Activated naive CD4-positive, alpha-beta T cell treated with anti-CD3 and anti-CD28 coated beads, Interleukin-2, amount 10 ng/mL, durations not matched to agents 7 days and 5 days (primary cell): Measurements from ENCODE around the gene ZNF839.

Source experiments
- CTCF ChIA-PET: fragments of 350-600 bp; sonication (Branson Sonifier 250); formaldehyde crosslinking; loops from one replicate; lab custom pipeline; 2021; ENCODE audit warnings: antibody characterized with exemption; lab: Charles Lee
- DNase-seq: peaks from one replicate; pipeline ENCODE4 v3.0.0-alpha.2; 2020
- H3K27ac Mint-ChIP-seq: one replicate; pipeline ENCODE4 v1.8.0; 2021; ENCODE audit warnings: mild to moderate bottlenecking, moderate library complexity, mixed read lengths
- H3K27me3 Mint-ChIP-seq: one replicate; pipeline ENCODE4 v1.8.0; 2021; ENCODE audit warnings: mild to moderate bottlenecking, mixed read lengths
- H3K36me3 Mint-ChIP-seq: one replicate; pipeline ENCODE4 v1.8.0; 2021; ENCODE audit warnings: mixed read lengths
- H3K4me1 Mint-ChIP-seq: one replicate; pipeline ENCODE4 v1.8.0; 2021; ENCODE audit warnings: mixed read lengths
- H3K4me3 Mint-ChIP-seq: one replicate; pipeline ENCODE4 v1.8.0; 2021; ENCODE audit warnings: mild to moderate bottlenecking, moderate library complexity, mixed read lengths
- H3K9me3 Mint-ChIP-seq: one replicate; pipeline ENCODE4 v1.8.0; 2021; ENCODE audit warnings: mixed read lengths

Gene ZNF839

DNA sequence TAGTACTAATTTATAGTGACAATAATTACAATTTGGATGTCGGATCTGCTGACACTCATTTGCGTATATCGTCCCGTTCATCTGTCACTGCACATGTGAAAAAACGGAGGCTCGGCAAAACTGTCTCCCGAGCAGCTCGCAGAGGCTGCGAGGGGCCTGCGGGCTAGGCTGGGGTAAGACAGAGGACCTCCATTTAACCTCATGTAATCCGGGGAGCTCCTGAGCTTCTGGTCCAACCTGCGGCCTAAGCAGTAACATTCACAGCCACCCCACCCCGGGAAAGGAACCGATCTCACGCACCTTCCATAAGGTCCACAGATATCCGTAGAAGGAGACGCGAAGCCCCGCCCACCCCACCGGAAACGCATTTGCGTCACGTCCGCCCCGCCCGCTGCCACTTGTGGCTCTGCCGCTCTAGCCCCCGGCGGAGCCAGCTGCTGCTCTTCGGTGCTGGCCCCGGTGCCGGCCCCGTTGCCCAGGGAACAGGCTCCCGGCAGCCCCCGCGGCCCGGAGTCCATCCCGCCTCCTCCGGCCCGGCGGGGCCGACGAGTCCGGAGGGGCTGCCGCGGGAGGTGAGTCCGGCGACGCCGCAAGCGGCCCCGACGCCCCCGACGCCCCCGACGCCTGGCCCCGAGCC is 43.1 kb downstream of the ZNF839 start, which contains the start of the genes CINP and TECPR2:
CINP (minus strand) TSS at position 346 of the 637 bp plus-strand sequence; CDS start at position 307, 39 bp downstream.
TECPR2 (plus strand) TSS at position 397 of the 637 bp plus-strand sequence. CDS start 13,781 bp downstream, outside the sequence.
- Mint-ChIP-seq H3K9me3 (no peaks in the 10 kb centered on the region), H3K36me3 (peaks cover 8% of the 10 kb centered on the region), H3K4me3 (no peak within 1 kb of the TSS), H3K27ac (peak within 1 kb of the TSS; percentile 93), H3K4me1 (peaks cover 32% of the 10 kb centered on the region), H3K27me3 (peaks cover 6% of the 10 kb centered on the region)
- CTCF ChIA-PET: interaction anchor here (1.5 kb wide), 1 partner anchor 49 kb away, joined by 3 read pairs; no protein-coding TSS in a partner anchor
- DNase-seq: peak; percentile 99

DNA sequence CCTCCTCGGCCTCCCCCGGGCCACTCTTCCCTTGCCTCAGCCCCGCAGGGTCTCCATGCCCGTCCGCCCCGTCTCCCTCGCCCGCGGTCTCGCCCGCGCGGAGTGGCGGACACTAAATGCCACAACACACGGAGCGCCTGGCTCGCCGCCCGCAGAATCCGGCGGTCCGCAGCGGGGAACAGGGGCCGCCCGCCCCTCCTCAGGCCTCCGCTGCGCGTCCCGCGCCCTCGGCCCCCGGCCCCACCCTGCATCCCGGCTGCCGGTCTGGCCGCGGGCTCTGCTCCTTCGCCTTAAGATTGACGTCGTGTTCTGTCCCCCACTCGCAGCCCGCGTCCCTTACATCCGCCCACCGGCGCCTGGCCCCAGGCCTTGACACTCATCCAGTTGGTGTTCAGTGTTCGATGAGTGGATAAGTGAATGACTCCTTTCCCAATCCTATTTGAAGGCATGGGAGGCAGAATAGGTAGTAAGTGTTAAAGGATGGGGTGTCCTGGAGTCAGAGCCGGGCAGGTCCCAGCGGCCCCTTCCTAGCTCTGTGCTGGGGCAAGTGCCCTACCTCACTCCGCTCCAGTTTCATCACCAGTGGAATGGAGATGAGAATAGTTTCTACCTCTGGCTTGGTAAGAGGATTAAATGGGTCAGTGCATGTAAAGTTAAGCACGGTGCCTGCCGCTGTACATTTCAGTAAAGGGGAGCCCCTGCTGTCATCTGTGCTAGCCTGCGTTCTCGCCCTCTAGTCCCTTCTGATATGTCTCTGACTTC is 43.8 kb downstream of the ZNF839 start:
- CTCF ChIA-PET: interaction anchor here (0.5 to 1.5 kb wide), 2 partner anchors 23 to 49 kb away, joined by 3 to 4 read pairs; no protein-coding TSS in a partner anchor
- H3K36me3 Mint-ChIP-seq: peaks cover 1% of the 10 kb centered on the region
- no peaks in the 10 kb centered on the region for H3K9me3 Mint-ChIP-seq
- no peak overlapping the region for H3K4me3 Mint-ChIP-seq
- peaks cover 6% of the 10 kb centered on the region for H3K27me3 Mint-ChIP-seq
- peak overlapping the region; percentile 58 for H3K27ac Mint-ChIP-seq
- peak; percentile 58 for DNase-seq
- peaks cover 35% of the 10 kb centered on the region for H3K4me1 Mint-ChIP-seq

DNA sequence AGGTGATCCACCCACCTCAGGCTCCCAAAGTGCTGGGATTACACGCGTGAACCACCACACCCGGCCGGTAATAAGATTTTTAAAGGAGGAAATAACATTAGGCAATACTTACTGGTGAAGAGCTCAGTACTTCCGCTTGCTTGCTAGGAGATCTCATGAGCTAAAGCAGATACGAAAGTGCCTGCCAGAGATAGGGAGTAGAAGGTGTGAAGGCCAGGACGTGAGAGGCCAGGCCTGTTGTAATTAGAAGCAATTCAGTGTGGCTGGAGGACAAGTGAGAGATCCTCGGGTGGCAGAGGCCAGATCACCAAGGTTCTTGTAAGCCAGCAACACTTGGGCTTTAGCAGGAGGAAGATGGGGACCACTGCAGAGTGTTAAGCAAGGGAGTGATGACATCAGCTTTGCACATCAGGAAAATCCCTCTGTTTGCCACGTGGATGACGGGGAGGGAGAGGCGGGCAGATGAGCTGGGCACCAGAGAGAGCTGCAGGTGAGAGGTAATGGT is 50.8 kb downstream of the ZNF839 start:
- no peaks in the 10 kb centered on the region for H3K9me3 Mint-ChIP-seq
- peaks cover 22% of the 10 kb centered on the region for H3K4me1 Mint-ChIP-seq
- H3K27ac Mint-ChIP-seq: no peak overlapping the region
- no peak overlapping the region for H3K4me3 Mint-ChIP-seq
- CTCF ChIA-PET: interaction anchor here (0.6 kb wide), 1 partner anchor 54 kb away, joined by 3 read pairs; no protein-coding TSS in a partner anchor
- DNase-seq: no peak
- no peaks in the 10 kb centered on the region for H3K27me3 Mint-ChIP-seq
- H3K36me3 Mint-ChIP-seq: no peaks in the 10 kb centered on the region

DNA sequence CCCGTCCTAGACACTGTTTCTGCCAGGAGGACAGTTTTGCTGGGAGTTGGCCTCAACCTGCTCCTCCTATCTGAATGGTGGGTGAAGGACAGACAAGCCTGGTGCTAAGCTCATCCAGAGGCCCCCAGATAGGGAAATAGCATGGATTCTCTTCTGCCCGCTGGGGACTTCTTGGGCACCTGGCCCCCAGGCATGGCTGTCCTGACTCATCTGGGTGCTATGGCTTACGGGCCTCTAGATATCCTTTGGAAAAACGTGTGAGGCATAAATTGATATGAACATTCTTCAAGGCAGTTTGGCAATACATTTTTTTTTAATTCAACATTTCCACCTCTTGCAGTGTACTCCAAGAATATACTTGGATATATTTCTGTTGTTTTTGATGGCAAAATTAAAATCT is 51.8 kb downstream of the ZNF839 start:
- Mint-ChIP-seq H3K36me3 (no peaks in the 10 kb centered on the region), H3K27ac (no peak overlapping the region), H3K4me1 (peaks cover 25% of the 10 kb centered on the region), H3K4me3 (no peak overlapping the region), H3K27me3 (no peaks in the 10 kb centered on the region), H3K9me3 (no peaks in the 10 kb centered on the region)
- CTCF ChIA-PET: no interaction called here
- DNase-seq: no peak

DNA sequence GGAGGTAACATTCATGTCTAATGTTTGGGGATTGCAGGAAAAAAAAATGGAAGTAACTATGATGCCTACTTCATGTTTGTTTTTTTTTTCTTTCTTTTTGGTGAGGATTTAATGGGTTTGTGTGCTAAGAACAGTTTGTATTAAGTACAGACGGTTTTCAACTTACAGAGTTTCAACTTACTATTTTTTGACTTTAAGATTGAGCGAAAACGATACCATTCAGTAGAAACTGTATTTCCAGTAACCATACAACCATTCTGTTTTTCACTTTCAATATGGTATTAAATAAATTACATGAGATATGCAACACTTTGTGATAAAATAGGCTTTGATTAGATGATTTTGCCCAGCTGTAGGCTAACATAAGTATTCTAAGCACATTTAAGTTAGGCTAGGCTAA is 53.6 kb downstream of the ZNF839 start:
- no peak for DNase-seq
- no peaks in the 10 kb centered on the region for H3K9me3 Mint-ChIP-seq
- H3K36me3 Mint-ChIP-seq: peaks cover 2% of the 10 kb centered on the region
- no peak overlapping the region for H3K27ac Mint-ChIP-seq
- H3K4me3 Mint-ChIP-seq: no peak overlapping the region
- no peaks in the 10 kb centered on the region for H3K27me3 Mint-ChIP-seq
- CTCF ChIA-PET: no interaction called here
- H3K4me1 Mint-ChIP-seq: peaks cover 27% of the 10 kb centered on the region

DNA sequence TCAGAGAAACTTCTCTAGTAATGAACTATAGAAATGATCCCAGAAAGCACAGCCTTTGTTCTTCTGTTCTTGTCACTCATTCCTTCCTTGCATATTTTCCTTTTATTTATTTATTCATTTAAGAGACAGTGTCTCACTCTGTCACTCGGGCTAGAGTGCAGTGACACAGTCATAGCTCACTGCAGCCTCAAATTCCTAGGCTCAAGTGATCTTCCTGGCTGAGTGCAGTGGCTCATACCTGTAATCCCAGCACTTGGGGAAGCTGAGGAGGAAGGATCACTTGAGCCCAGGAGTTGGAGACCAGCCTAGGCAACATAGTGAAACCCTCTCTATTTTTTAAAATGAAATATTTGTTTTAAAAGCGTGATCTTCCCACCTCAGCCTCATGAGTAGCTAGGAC is 54.7 kb downstream of the ZNF839 start:
- Mint-ChIP-seq H3K36me3 (peaks cover 5% of the 10 kb centered on the region), H3K27me3 (no peaks in the 10 kb centered on the region), H3K9me3 (no peaks in the 10 kb centered on the region), H3K4me3 (no peak overlapping the region), H3K27ac (no peak overlapping the region), H3K4me1 (peaks cover 24% of the 10 kb centered on the region)
- CTCF ChIA-PET: no interaction called here
- no peak for DNase-seq

DNA sequence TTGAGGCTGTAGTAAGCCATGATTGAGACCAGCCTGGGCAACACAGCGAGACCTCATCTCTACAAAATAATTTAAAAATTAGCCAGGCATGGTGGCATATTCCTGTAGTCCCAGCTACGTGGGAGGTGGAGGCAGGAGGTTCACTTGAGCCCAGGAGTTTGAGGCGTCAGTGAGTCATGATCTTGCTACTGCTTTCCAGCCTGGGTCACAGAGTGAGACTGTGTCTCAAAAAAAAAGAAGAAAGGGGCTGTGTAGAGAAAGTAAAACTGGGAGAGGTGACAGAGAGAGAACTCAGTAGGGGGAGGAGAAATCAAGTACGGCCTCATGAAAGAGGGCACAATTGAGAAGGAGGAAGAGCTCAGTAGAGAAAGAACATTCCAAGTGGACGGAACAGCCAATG is 55.6 kb downstream of the ZNF839 start:
- CTCF ChIA-PET: interaction anchor here (0.5 kb wide), 1 partner anchor 57 kb away, joined by 3 read pairs; no protein-coding TSS in a partner anchor
- no peak overlapping the region for H3K4me3 Mint-ChIP-seq
- peak overlapping the region; percentile 56 for H3K27ac Mint-ChIP-seq
- H3K27me3 Mint-ChIP-seq: no peaks in the 10 kb centered on the region
- H3K36me3 Mint-ChIP-seq: peaks cover 7% of the 10 kb centered on the region
- peaks cover 24% of the 10 kb centered on the region for H3K4me1 Mint-ChIP-seq
- DNase-seq: no peak
- no peaks in the 10 kb centered on the region for H3K9me3 Mint-ChIP-seq

DNA sequence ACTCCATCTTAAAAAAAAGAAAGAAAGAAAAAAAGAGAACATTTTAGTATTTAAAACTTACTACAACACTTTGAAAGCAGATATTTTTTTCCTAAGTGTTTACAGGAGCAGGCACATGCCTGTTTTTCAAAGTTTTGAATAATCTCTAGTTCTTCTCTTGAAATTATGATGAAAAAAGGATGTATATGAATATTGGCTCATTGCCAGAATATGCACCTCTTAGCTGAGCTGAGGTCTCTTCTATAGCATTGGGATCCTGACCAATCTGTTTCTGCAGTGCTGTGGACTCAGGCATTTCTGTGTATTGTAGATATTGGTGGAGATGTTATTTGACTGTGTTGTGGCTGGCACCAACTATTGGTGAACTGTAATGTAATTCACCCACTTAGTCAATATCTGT is 58.1 kb downstream of the ZNF839 start:
- Mint-ChIP-seq H3K27ac (no peak overlapping the region), H3K4me3 (no peak overlapping the region), H3K27me3 (no peaks in the 10 kb centered on the region), H3K9me3 (no peaks in the 10 kb centered on the region), H3K36me3 (peaks cover 10% of the 10 kb centered on the region), H3K4me1 (peaks cover 24% of the 10 kb centered on the region)
- no peak for DNase-seq
- CTCF ChIA-PET: interaction anchor here (0.9 to 1.2 kb wide), 3 partner anchors 11 to 61 kb away, joined by 3 to 4 read pairs (median 4); no protein-coding TSS in a partner anchor

DNA sequence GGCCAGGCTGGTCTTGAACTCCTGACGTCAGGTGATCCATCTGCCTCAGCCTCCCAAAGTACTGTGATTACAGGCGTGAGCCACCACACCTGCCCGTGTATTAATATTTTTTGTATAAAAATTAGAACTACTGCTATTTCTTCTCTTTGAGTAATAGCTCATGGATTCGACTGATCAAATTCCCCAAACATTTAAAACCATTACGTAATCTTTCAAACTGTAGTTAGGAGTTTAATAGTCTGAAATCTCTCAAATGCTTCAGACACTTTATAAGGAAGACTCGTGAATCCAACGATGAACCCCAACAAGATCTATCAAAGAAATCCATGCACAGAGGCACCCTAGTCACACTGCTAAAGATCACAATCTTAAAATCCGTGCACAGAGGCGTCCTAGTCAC is 59.3 kb downstream of the ZNF839 start:
- no peaks in the 10 kb centered on the region for H3K9me3 Mint-ChIP-seq
- no peak overlapping the region for H3K4me3 Mint-ChIP-seq
- H3K27ac Mint-ChIP-seq: no peak overlapping the region
- peaks cover 10% of the 10 kb centered on the region for H3K36me3 Mint-ChIP-seq
- H3K27me3 Mint-ChIP-seq: no peaks in the 10 kb centered on the region
- no peak for DNase-seq
- H3K4me1 Mint-ChIP-seq: peaks cover 22% of the 10 kb centered on the region
- CTCF ChIA-PET: no interaction called here

DNA sequence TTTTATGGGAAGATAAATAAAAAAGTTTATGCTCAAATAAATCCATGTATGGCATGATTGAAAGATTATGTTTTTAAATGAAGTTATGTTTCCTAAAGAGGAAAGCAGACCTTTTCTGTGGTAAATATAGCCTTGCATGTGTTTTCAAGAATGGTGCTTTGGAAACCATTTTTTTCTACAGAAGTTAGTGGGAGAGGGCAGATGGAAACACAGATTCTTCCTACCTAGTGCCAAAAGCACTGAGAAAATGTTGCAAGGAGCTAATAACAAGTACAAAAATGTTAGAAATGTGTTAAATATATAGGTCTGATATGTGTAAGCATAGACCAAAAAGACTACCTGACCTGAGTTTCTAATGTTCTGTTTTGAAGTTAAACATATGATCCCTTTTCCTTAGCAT is 67.5 kb downstream of the ZNF839 start:
- DNase-seq: no peak
- no peaks in the 10 kb centered on the region for H3K4me1 Mint-ChIP-seq
- no peaks in the 10 kb centered on the region for H3K9me3 Mint-ChIP-seq
- H3K27me3 Mint-ChIP-seq: no peaks in the 10 kb centered on the region
- H3K4me3 Mint-ChIP-seq: no peak overlapping the region
- no peaks in the 10 kb centered on the region for H3K36me3 Mint-ChIP-seq
- CTCF ChIA-PET: interaction anchor here (1.2 kb wide), 1 partner anchor 8 kb away, joined by 4 read pairs; no protein-coding TSS in a partner anchor
- H3K27ac Mint-ChIP-seq: no peak overlapping the region

DNA sequence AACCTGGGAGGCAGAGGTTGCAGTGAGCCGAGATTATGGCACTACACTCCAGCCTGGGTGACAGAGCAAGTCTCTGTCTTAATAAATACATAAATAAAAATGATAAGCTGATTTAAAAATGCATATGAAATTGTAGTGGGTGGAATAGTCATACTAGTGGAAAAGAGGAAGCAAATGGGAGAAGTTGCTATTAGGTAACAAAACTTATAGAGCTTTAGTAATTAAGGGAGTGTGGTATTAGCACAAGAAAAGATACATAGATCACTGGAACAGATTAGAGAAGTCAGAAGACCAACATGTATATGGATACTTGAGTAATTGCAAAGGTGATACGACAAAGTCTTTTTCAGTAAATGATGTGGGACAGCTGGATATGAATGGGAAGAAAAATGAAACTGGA is 69.7 kb downstream of the ZNF839 start:
- H3K4me1 Mint-ChIP-seq: no peaks in the 10 kb centered on the region
- CTCF ChIA-PET: interaction anchor here (0.7 kb wide), 1 partner anchor 12 kb away, joined by 3 read pairs; no protein-coding TSS in a partner anchor
- no peaks in the 10 kb centered on the region for H3K9me3 Mint-ChIP-seq
- DNase-seq: no peak
- no peaks in the 10 kb centered on the region for H3K27me3 Mint-ChIP-seq
- peaks cover 4% of the 10 kb centered on the region for H3K36me3 Mint-ChIP-seq
- H3K27ac Mint-ChIP-seq: no peak overlapping the region
- no peak overlapping the region for H3K4me3 Mint-ChIP-seq

DNA sequence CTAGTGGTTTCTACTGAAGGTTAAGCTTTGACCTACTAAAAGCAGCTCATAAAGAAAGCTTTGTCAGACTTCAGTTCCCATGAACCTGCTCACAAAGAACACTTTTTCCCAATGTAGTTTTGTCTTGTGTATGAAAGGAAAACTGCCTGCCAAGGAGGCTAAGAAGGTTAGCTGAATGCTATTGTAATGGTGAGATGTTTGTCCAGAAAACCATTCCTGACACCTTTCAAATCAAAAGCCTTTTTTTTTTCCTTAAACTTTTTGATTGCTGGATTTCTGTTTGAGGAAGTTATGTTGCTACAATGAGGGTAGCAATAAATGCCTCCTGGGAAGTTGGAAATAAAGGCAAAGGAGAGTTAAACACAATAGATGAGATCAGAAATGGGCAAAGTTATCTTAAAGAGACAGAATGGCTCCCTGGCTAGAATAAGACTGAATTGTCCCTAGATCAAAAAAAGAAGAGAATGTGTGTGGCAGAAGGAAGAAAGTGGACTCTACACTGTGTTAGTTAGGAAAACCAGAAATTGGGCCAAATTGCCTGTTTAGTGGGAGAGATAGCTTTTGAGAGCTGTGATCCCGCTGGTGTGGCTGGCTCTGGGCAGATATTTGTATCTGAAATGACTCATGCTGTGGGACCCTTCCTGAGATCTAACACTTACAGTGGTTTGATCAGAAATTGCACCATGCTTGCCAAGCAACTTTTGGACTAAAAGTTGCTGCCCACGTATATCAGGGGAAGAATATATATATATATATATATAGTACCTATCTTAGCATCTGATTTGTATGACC is 70.7 kb downstream of the ZNF839 start:
- CTCF ChIA-PET: no interaction called here

More for the DNA sequence above, 70.7 kb downstream of the ZNF839 start:
- DNase-seq: no peak
- Mint-ChIP-seq H3K9me3 (no peaks in the 10 kb centered on the region), H3K36me3 (peaks cover 7% of the 10 kb centered on the region), H3K27me3 (no peaks in the 10 kb centered on the region), H3K27ac (no peak overlapping the region), H3K4me1 (peaks cover 7% of the 10 kb centered on the region), H3K4me3 (no peak overlapping the region)
